Measurements from ENCODE around the gene MPHOSPH6.

- no peak for TF ChIP-seq POLR2A (IDR thresholded peaks at IDR 0.05; ENCODE audit: low read depth, low read length)
- TF ChIP-seq POLR2AphosphoS5 (IDR thresholded peaks at IDR 0.05; ENCODE audit: low read depth, low read length): no peak
- no peak for TF ChIP-seq TAF1 (IDR thresholded peaks at IDR 0.05; ENCODE audit: borderline replicate concordance, low read depth, low read length)
These were observed 40.1 kb downstream of the MPHOSPH6 start for GRCh38 chr16:82129881-82130280.
